Measurements from ENCODE around the gene LMAN1. TPM values are rescaled to one million over a fixed set of nuclear protein-coding genes. Genes with fewer than 3 reads are reported as not detected.

Gene LMAN1
- total and polyA plus RNA-seq, 2 experiments from 2014 or later = 82.1 to 149 TPM

DNA sequence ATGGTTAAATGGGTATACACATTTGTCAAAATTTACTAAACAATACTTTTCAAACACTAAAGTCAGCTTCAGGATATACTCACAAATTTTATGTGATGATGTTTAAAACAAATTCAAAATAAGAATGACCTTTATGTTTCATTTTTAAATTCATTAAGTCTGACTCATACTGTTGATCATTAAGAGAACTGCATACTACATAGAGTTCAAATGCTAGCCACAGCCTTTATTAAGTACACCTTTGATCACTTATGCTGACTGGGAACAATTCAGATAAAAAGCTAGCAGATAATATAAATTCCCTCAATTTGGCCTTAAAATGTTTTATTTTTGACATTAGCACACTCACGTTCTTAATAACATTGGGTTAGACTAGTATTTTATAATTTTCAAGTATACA is 14.1 kb downstream of the LMAN1 start:
- H4K20me1 ChIP-seq (ENCODE audit: insufficient read depth, poor library complexity, severe bottlenecking) = no peaks in the 10 kb centered on the region
- no peak for DNase-seq (ENCODE audit: low spot score)
- H3K9me3 ChIP-seq (ENCODE audit: low read depth) = peaks cover 10% of the 10 kb centered on the region
- peaks cover 15% of the 10 kb centered on the region for H3K36me3 ChIP-seq (replicated peaks; ENCODE audit: insufficient read depth, low read depth)
- H3K4me2 ChIP-seq = no peak overlapping the region
- 65% methylated on average over 1 of the region's 1 CpG for WGBS (ENCODE audit: low lambda C conversion rate, missing lambda C conversion rate)
- H3K27ac ChIP-seq = no peak overlapping the region
- H2AFZ ChIP-seq = no peak overlapping the region
- TF ChIP-seq EZH2phosphoT487 (IDR thresholded peaks at IDR 0.05; ENCODE audit: low read depth, severe bottlenecking, unreplicated experiment) (no peak), EZH2 (IDR thresholded peaks at IDR 0.05; ENCODE audit: borderline replicate concordance) (no peak)
- TF ChIP-seq, protein P1, sequence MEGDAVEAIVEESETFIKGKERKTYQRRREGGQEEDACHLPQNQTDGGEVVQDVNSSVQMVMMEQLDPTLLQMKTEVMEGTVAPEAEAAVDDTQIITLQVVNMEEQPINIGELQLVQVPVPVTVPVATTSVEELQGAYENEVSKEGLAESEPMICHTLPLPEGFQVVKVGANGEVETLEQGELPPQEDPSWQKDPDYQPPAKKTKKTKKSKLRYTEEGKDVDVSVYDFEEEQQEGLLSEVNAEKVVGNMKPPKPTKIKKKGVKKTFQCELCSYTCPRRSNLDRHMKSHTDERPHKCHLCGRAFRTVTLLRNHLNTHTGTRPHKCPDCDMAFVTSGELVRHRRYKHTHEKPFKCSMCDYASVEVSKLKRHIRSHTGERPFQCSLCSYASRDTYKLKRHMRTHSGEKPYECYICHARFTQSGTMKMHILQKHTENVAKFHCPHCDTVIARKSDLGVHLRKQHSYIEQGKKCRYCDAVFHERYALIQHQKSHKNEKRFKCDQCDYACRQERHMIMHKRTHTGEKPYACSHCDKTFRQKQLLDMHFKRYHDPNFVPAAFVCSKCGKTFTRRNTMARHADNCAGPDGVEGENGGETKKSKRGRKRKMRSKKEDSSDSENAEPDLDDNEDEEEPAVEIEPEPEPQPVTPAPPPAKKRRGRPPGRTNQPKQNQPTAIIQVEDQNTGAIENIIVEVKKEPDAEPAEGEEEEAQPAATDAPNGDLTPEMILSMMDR (IDR thresholded peaks at IDR 0.05; ENCODE audit: poor library complexity) = no peak
- H3K27me3 ChIP-seq = no peaks in the 10 kb centered on the region
- H3K9me2 ChIP-seq (replicated peaks; ENCODE audit: insufficient read depth) = no peaks in the 10 kb centered on the region
- peaks cover 63% of the 10 kb centered on the region for H3K79me2 ChIP-seq
- H3K4me1 ChIP-seq (ENCODE audit: insufficient read depth) = no peaks in the 10 kb centered on the region
- no peak overlapping the region for H3K4me3 ChIP-seq

DNA sequence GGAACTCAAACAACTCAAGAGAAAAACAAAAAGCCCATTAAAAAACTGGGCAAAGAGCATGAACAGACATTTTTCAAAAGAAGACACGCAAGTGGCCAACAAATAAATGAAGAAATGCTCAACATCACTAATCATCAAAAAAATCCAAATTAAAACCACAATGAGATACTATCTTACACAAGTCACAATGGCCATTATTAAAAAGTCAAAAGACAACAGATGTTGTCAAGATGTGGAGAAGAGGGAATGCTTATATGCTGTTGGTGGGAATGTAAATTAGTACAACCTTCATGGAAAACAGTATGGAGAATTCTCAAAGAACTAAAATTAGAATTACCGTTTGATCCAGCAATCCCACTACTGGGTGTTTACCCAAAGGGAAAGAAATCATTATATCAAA is 15.1 kb downstream of the LMAN1 start:
- peaks cover 15% of the 10 kb centered on the region for H3K36me3 ChIP-seq (replicated peaks; ENCODE audit: insufficient read depth, low read depth)
- TF ChIP-seq EZH2 (IDR thresholded peaks at IDR 0.05; ENCODE audit: borderline replicate concordance) = no peak
- TF ChIP-seq, protein P1 (IDR thresholded peaks at IDR 0.05; ENCODE audit: poor library complexity) = no peak
- no peak for TF ChIP-seq EZH2phosphoT487 (IDR thresholded peaks at IDR 0.05; ENCODE audit: low read depth, severe bottlenecking, unreplicated experiment)
- H3K4me2 ChIP-seq = no peak overlapping the region
- H3K4me3 ChIP-seq = no peak overlapping the region
- peaks cover 10% of the 10 kb centered on the region for H3K9me3 ChIP-seq (ENCODE audit: low read depth)
- H3K27ac ChIP-seq = no peak overlapping the region
- H3K9me2 ChIP-seq (replicated peaks; ENCODE audit: insufficient read depth) = no peaks in the 10 kb centered on the region
- H3K4me1 ChIP-seq (ENCODE audit: insufficient read depth) = no peaks in the 10 kb centered on the region
- no peak for DNase-seq (ENCODE audit: low spot score)
- H3K27me3 ChIP-seq = no peaks in the 10 kb centered on the region
- no peak overlapping the region for H2AFZ ChIP-seq
- H4K20me1 ChIP-seq (ENCODE audit: insufficient read depth, poor library complexity, severe bottlenecking) = no peaks in the 10 kb centered on the region
- 100% methylated on average over 2 of the region's 2 CpGs for WGBS (ENCODE audit: low lambda C conversion rate, missing lambda C conversion rate)
- H3K79me2 ChIP-seq = peaks cover 65% of the 10 kb centered on the region

DNA sequence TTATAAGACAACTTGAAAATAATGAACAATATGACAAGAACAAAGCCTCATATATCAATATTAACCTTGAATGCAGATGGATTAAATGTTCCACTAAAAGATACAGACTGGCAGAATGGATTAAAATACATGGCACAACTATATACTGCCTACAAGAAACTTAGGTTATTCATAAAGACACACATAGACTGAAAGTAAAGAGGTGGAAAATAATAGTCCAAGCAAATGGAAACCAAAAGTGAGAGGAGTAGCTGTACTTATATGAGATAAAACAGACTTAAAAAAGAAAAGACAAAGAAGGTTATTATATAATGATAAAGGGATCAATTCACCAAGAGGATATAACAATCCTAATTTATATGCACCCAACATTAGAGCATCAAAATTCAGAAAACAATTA is 18.2 kb downstream of the LMAN1 start:
- no peak for TF ChIP-seq EZH2phosphoT487 (IDR thresholded peaks at IDR 0.05; ENCODE audit: low read depth, severe bottlenecking, unreplicated experiment)
- TF ChIP-seq, protein P1 (IDR thresholded peaks at IDR 0.05; ENCODE audit: poor library complexity) = no peak
- no peak for TF ChIP-seq EZH2 (IDR thresholded peaks at IDR 0.05; ENCODE audit: borderline replicate concordance)
- no peak overlapping the region for H3K4me2 ChIP-seq
- H4K20me1 ChIP-seq (ENCODE audit: insufficient read depth, poor library complexity, severe bottlenecking) = no peaks in the 10 kb centered on the region
- no peak overlapping the region for H3K27ac ChIP-seq
- no peaks in the 10 kb centered on the region for H3K4me1 ChIP-seq (ENCODE audit: insufficient read depth)
- peaks cover 15% of the 10 kb centered on the region for H3K36me3 ChIP-seq (replicated peaks; ENCODE audit: insufficient read depth, low read depth)
- DNase-seq (ENCODE audit: low spot score) = no peak
- peaks cover 10% of the 10 kb centered on the region for H3K9me3 ChIP-seq (ENCODE audit: low read depth)
- H3K4me3 ChIP-seq = no peak overlapping the region
- no peak overlapping the region for H2AFZ ChIP-seq
- H3K27me3 ChIP-seq = no peaks in the 10 kb centered on the region
- H3K9me2 ChIP-seq (replicated peaks; ENCODE audit: insufficient read depth) = no peaks in the 10 kb centered on the region
- H3K79me2 ChIP-seq = peaks cover 52% of the 10 kb centered on the region

DNA sequence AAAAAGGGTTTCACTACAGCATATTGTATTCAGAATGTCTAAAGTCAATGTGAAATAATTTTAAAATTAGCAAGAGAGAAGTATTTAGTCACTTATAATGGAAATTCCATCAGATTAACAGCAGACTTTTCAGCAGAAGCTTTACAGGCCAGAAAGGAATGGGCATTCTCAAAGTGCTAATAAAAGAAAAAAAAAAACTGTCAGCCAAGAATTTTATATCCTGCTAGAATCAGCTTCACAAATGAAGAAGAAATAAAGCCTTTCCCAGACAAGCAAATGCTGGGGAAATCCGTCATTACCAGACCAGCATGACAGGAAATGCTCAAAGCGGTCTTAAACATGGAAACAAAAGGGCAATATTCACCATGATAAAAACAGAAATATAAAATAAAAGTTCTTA is 18.8 kb downstream of the LMAN1 start:
- 97% methylated on average over 2 of the region's 2 CpGs for WGBS (ENCODE audit: low lambda C conversion rate, missing lambda C conversion rate)

More for the DNA sequence above, 18.8 kb downstream of the LMAN1 start:
- Histone ChIP-seq H3K9me2 (replicated peaks; ENCODE audit: insufficient read depth) (no peaks in the 10 kb centered on the region), H3K4me3 (no peak overlapping the region), H3K4me1 (ENCODE audit: insufficient read depth) (no peaks in the 10 kb centered on the region), H3K9me3 (ENCODE audit: low read depth) (peaks cover 10% of the 10 kb centered on the region), H3K79me2 (peaks cover 47% of the 10 kb centered on the region), H3K36me3 (replicated peaks; ENCODE audit: insufficient read depth, low read depth) (peaks cover 15% of the 10 kb centered on the region), H3K27me3 (no peaks in the 10 kb centered on the region), H3K27ac (no peak overlapping the region), H3K4me2 (no peak overlapping the region), H2AFZ (no peak overlapping the region), H4K20me1 (ENCODE audit: insufficient read depth, poor library complexity, severe bottlenecking) (no peaks in the 10 kb centered on the region)
- TF ChIP-seq EZH2 (IDR thresholded peaks at IDR 0.05; ENCODE audit: borderline replicate concordance) (no peak), EZH2phosphoT487 (IDR thresholded peaks at IDR 0.05; ENCODE audit: low read depth, severe bottlenecking, unreplicated experiment) (no peak)
- TF ChIP-seq, protein P1 (IDR thresholded peaks at IDR 0.05; ENCODE audit: poor library complexity) = no peak
- DNase-seq (ENCODE audit: low spot score) = no peak

Measured in hepatocyte (in vitro differentiated cells).